ENCODE data around the gene TMEM38A.

DNA sequence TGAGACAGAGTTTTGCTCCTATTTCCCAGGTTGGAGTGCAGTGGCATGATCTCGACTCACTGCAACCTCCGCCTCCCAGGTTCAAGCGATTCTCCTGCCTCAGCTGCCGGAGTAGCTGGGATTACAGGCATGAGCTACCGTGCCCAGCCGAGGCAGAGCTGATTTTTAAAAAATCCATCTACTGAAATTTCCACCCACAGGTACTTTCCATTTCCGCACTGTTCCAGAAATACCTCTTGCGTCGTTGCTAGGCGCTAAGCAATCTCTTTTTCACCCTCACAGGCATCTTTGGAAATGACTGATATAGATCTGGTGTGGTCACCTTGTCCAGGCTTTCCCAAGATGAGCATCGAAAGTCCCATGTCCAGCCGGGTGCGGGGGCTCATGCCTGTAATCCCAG, 9.4 kb downstream of the TMEM38A start:
- TF ChIP-seq, protein P1, sequence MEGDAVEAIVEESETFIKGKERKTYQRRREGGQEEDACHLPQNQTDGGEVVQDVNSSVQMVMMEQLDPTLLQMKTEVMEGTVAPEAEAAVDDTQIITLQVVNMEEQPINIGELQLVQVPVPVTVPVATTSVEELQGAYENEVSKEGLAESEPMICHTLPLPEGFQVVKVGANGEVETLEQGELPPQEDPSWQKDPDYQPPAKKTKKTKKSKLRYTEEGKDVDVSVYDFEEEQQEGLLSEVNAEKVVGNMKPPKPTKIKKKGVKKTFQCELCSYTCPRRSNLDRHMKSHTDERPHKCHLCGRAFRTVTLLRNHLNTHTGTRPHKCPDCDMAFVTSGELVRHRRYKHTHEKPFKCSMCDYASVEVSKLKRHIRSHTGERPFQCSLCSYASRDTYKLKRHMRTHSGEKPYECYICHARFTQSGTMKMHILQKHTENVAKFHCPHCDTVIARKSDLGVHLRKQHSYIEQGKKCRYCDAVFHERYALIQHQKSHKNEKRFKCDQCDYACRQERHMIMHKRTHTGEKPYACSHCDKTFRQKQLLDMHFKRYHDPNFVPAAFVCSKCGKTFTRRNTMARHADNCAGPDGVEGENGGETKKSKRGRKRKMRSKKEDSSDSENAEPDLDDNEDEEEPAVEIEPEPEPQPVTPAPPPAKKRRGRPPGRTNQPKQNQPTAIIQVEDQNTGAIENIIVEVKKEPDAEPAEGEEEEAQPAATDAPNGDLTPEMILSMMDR (IDR thresholded peaks at IDR 0.05; ENCODE audit: poor library complexity, severe bottlenecking): no peak
- TF ChIP-seq EZH2 (IDR thresholded peaks at IDR 0.05; ENCODE audit: borderline replicate concordance, insufficient read depth, low read length, poor library complexity, severe bottlenecking): no peak
- no peak for TF ChIP-seq EP300 (conservative IDR thresholded peaks at IDR 0.05; ENCODE audit: poor library complexity, severe bottlenecking)
- TF ChIP-seq SMC3 (conservative IDR thresholded peaks at IDR 0.05; ENCODE audit: poor library complexity): no peak
- TF ChIP-seq POLR2AphosphoS5 (IDR thresholded peaks at IDR 0.05): no peak
- TF ChIP-seq, protein P2, sequence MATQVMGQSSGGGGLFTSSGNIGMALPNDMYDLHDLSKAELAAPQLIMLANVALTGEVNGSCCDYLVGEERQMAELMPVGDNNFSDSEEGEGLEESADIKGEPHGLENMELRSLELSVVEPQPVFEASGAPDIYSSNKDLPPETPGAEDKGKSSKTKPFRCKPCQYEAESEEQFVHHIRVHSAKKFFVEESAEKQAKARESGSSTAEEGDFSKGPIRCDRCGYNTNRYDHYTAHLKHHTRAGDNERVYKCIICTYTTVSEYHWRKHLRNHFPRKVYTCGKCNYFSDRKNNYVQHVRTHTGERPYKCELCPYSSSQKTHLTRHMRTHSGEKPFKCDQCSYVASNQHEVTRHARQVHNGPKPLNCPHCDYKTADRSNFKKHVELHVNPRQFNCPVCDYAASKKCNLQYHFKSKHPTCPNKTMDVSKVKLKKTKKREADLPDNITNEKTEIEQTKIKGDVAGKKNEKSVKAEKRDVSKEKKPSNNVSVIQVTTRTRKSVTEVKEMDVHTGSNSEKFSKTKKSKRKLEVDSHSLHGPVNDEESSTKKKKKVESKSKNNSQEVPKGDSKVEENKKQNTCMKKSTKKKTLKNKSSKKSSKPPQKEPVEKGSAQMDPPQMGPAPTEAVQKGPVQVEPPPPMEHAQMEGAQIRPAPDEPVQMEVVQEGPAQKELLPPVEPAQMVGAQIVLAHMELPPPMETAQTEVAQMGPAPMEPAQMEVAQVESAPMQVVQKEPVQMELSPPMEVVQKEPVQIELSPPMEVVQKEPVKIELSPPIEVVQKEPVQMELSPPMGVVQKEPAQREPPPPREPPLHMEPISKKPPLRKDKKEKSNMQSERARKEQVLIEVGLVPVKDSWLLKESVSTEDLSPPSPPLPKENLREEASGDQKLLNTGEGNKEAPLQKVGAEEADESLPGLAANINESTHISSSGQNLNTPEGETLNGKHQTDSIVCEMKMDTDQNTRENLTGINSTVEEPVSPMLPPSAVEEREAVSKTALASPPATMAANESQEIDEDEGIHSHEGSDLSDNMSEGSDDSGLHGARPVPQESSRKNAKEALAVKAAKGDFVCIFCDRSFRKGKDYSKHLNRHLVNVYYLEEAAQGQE (IDR thresholded peaks at IDR 0.05; ENCODE audit: borderline replicate concordance): no peak

Measured in neural cell (in vitro differentiated cells).